Stomach (tissue), 9 donors: ENCODE measurements around the gene CERS3. TPM values are rescaled to one million over a fixed set of nuclear protein-coding genes. Genes with fewer than 3 reads are reported as not detected.

ENCODE experiments used
- DNase-seq, 2 donors: peaks; one replicate each; pipeline versions ENCODE4 v3.0.0 to v3.0.0-alpha.2; 2013 to 2019
- H3K27ac ChIP-seq, 5 donors: fragments of 200-600 bp in 4 of 5; sonication (generic) in 4 of 5; one replicate each; pipeline ENCODE4 v1.5.1; 2013 to 2019; ENCODE audit warnings: mild to moderate bottlenecking in 1 of 5, moderate library complexity in 1 of 5
- H3K27me3 ChIP-seq, 3 donors: fragments of 200-600 bp; sonication (generic); one replicate each; pipeline ENCODE4 v1.5.1; 2017 to 2019; ENCODE audit warnings: mixed run types in 1 of 3
- H3K36me3 ChIP-seq, 4 donors: fragments of 200-600 bp; sonication (generic); 1 replicate in 3 of 4; 2 replicates in 1 of 4; pipeline ENCODE4 v1.5.1; 2016 to 2019
- H3K4me1 ChIP-seq, 4 donors: fragments of 200-600 bp; sonication (generic); one replicate each; pipeline ENCODE4 v1.5.1; 2016 to 2019
- H3K4me3 ChIP-seq, 4 donors: fragments of 200-600 bp; sonication (generic) in 3 of 4; one replicate each; pipeline ENCODE4 v1.5.1; 2016 to 2019; ENCODE audit warnings: mild to moderate bottlenecking in 1 of 4
- H3K9me3 ChIP-seq, 4 donors: fragments of 200-600 bp; sonication (generic); one replicate each; pipeline ENCODE4 v1.5.1; 2016 to 2019
- CTCF ChIP-seq, 7 experiments: fragments of 450-650 bp in 4 of 7; fragments of 200-600 bp in 3 of 7; sonication (generic) in 3 of 7; IDR thresholded peaks; one replicate each; pipeline ENCODE4 v1.5.1; 2016 to 2019; ENCODE audit warnings: antibody characterized with exemption in 7 of 7, control low read depth in 2 of 7, mild to moderate bottlenecking in 1 of 7
- EP300 ChIP-seq: sonication (generic); formaldehyde crosslinking; IDR thresholded peaks from one replicate; pipeline ENCODE4 v1.6.1; 2017; ENCODE audit warnings: antibody characterized with exemption
- POLR2A ChIP-seq, 4 donors: fragments of 450-650 bp; IDR thresholded peaks; one replicate each; pipeline ENCODE4 v1.6.1; 2016; ENCODE audit warnings: antibody characterized with exemption in 4 of 4, control low read depth in 2 of 4, mild to moderate bottlenecking in 1 of 4, moderate library complexity in 1 of 4
- POLR2AphosphoS5 ChIP-seq, 3 donors: sonication (generic); formaldehyde crosslinking; IDR thresholded peaks; one replicate each; pipeline ENCODE4 v1.6.1; 2016; ENCODE audit warnings: antibody characterized with exemption in 3 of 3
- WGBS, 5 donors: extraction: QIAGEN DNeasy Blood & Tissue Kit in 3 of 5; methylation state at CpG; one replicate each; pipeline versions ENCODE4 v1.1.5 to v1.1.7; 2013 to 2018; 5-methylcytosine and 5-hydroxymethylcytosine counted together
- intact Hi-C: fragments of 100-400 bp; cut with DNase I; formaldehyde crosslinking; loops from one replicate; pipeline ENCODE4 v1.15.1; 2023; ENCODE audit warnings: low total_unique reads
- polyA plus RNA-seq, 3 donors: library from polyadenylated mRNA; stranded (reverse); fragments of 200-250 nt; gene quantifications; one replicate each; pipeline ENCODE4 v1.2.3, GENCODE V29; 2013
- small RNA-seq, 4 donors: library from RNA; depleted of rRNA; stranded (forward); fragments of <200 nt; gene quantifications; one replicate each; pipeline ENCODE3, GENCODE V24; 2016
- total RNA-seq, 5 donors: library from RNA; depleted of rRNA; stranded (reverse); fragments of >200 nt; gene quantifications; one replicate each; pipeline versions ENCODE4 v1.1.0 to v1.2.3, GENCODE V29; 2014 to 2016
- donor health status: healthy with polysubstance abuse.
- donor health status: Bipolar disorder and iron deficiency.
- donor health status: healthy.

CERS3 gene
- total and polyA plus RNA-seq, 8 donors = 0.18 to 27.8 TPM; not detected in 6

- H3K4me3 ChIP-seq = peak overlapping the region; percentile 62 to 72 (median 70)
- H3K27me3 ChIP-seq = no peaks in the 10 kb centered on the region
- intact Hi-C loops = no loop called here
- H3K9me3 ChIP-seq = no peaks in the 10 kb centered on the region
- TF ChIP-seq POLR2AphosphoS5 (IDR thresholded peaks at IDR 0.05) = peak; percentile 65 to 79 (median 67)
- TF ChIP-seq EP300 = no peak
- no peak for TF ChIP-seq POLR2A (IDR thresholded peaks at IDR 0.05)
- peak in 1 of 7 experiments; percentile 16 for TF ChIP-seq CTCF (IDR thresholded peaks at IDR 0.05)
- peak; percentile 49 to 86 for DNase-seq
- 23 to 37% (median 30%) methylated on average over 19 of the region's 19 CpGs for WGBS, 5 donors
- no peaks in the 10 kb centered on the region for H3K36me3 ChIP-seq
- H3K4me1 ChIP-seq = peaks cover 5 to 22% (median 13%) of the 10 kb centered on the region in 4 donors
- H3K27ac ChIP-seq = peak overlapping the region; percentile 93 to 98 (median 98)
These were observed 178.1 kb downstream of the CERS3 start for GRCh38 chr15:100350434-100351226.

Small RNA genes within 50 kb of the gene (small RNA-seq; reads per million reads assigned to genes)
- gene RNU6-181P (0 reads per million in 4 donors), gene RNU6-322P (0 reads per million in 4 donors)

Other genes with a start within 250 kb of the CERS3 start
- 10 to 100 TPM in 2 of 5 donors, 1 to 10 TPM in 3; 6.2 to 14.3 (median 9.3) TPM for gene ADAMTS17, start 187.0 kb downstream of the CERS3 start, total RNA-seq
- gene ADAMTS17, start 187.0 kb downstream of the CERS3 start, polyA plus RNA-seq = 1 to 10 TPM in 2 of 3 donors, under 1 TPM in 1; 0.31 to 1.5 (median 1.1) TPM
- 10 to 100 TPM in 2 of 5 donors, 1 to 10 TPM in 3; 1.8 to 39.7 (median 8.2) TPM for gene LINS1, start 73.2 kb upstream of the CERS3 start, total RNA-seq
- 1 to 10 TPM; 4.6 to 5.9 (median 5.3) TPM for gene LINS1, start 73.2 kb upstream of the CERS3 start, polyA plus RNA-seq
- gene ASB7, start 73.6 kb upstream of the CERS3 start, total RNA-seq = 10 to 100 TPM in 4 of 5 donors, 1 to 10 TPM in 1; 8.2 to 73.9 (median 15.4) TPM
- gene ASB7, start 73.6 kb upstream of the CERS3 start, polyA plus RNA-seq = 1 to 10 TPM; 2.8 to 4.1 (median 3.1) TPM